GM21576 (cell line): Measurements from ENCODE around the gene HSPB1.
A peak's percentile ranks its signal among the peaks of the same experiment; 100 is the strongest.
"Not testable (repeated sequence)": the region's sequence is repeated elsewhere in the genome, so short reads cannot be mapped to it uniquely, and the experiment has no call there.

Source experiments
- ATAC-seq: cut with Tn5 transposase; IDR thresholded peaks from one replicate; pipeline ENCODE4 v1.9.1; 2021; ENCODE audit warnings: mild to moderate bottlenecking, moderate library complexity; ENCODE audit not compliant: unreplicated experiment

The HSPB1 gene

GRCh38 chr7:76281006-76281705 lies 21.3 kb upstream of the HSPB1 start:
- no peak for ATAC-seq

- ATAC-seq = no peak
Observed at GRCh38 chr7:76281706-76282343, 20.6 kb upstream of the HSPB1 start.

- ATAC-seq = no peak
Observed at GRCh38 chr7:76282344-76283253, 19.9 kb upstream of the HSPB1 start.

- ATAC-seq = no peak
Observed at GRCh38 chr7:76283254-76284159, 19.0 kb upstream of the HSPB1 start.

GRCh38 chr7:76285604-76286374 lies 16.7 kb upstream of the HSPB1 start:
- ATAC-seq = no peak

GRCh38 chr7:76286842-76287403 lies 15.6 kb upstream of the HSPB1 start:
- no peak for ATAC-seq

GRCh38 chr7:76290847-76291350 lies 11.6 kb upstream of the HSPB1 start:
- ATAC-seq = not testable (repeated sequence)

GRCh38 chr7:76291351-76292212 lies 10.9 kb upstream of the HSPB1 start:
- peak; percentile 72 for ATAC-seq

GRCh38 chr7:76292213-76292573 lies 10.3 kb upstream of the HSPB1 start:
- ATAC-seq = no peak

- not testable (repeated sequence) for ATAC-seq
Observed at GRCh38 chr7:76292911-76293310, 9.6 kb upstream of the HSPB1 start.

GRCh38 chr7:76293407-76293901 lies 9.0 kb upstream of the HSPB1 start:
- ATAC-seq = no peak

GRCh38 chr7:76294344-76295024 lies 8.0 kb upstream of the HSPB1 start:
- no peak for ATAC-seq

GRCh38 chr7:76296743-76297740 lies 5.4 kb upstream of the HSPB1 start:
- ATAC-seq = no peak

GRCh38 chr7:76300166-76300731 lies 2.2 kb upstream of the HSPB1 start:
- no peak for ATAC-seq

- ATAC-seq = no peak
Observed at GRCh38 chr7:76301000-76301399, 1.5 kb upstream of the HSPB1 start.
